ENCODE results near the gene WNT7B.

Gene WNT7B

GRCh38 chr22:45961679-45962433 lies 15.1 kb downstream of the WNT7B start:
- Mint-ChIP-seq H3K27me3 (ENCODE audit: low read depth, poor library complexity) (peaks cover 26% of the 10 kb centered on the region), H3K4me3 (no peak overlapping the region), H3K27ac (no peak overlapping the region), H3K4me1 (no peaks in the 10 kb centered on the region), H3K9me3 (no peaks in the 10 kb centered on the region), H3K36me3 (ENCODE audit: low read depth) (no peaks in the 10 kb centered on the region)
- no peak for TF ChIP-seq CTCF (IDR thresholded peaks at IDR 0.05)
- DNase-seq = no peak

GRCh38 chr22:45960477-45961386 lies 16.2 kb downstream of the WNT7B start:
- Mint-ChIP-seq H3K4me3 (no peak overlapping the region), H3K9me3 (no peaks in the 10 kb centered on the region), H3K36me3 (ENCODE audit: low read depth) (no peaks in the 10 kb centered on the region), H3K4me1 (peaks cover 6% of the 10 kb centered on the region), H3K27ac (no peak overlapping the region), H3K27me3 (ENCODE audit: low read depth, poor library complexity) (peaks cover 20% of the 10 kb centered on the region)
- no peak for DNase-seq
- TF ChIP-seq CTCF (IDR thresholded peaks at IDR 0.05) = no peak

- Mint-ChIP-seq H3K27ac (no peak overlapping the region), H3K36me3 (ENCODE audit: low read depth) (no peaks in the 10 kb centered on the region), H3K4me1 (peaks cover 6% of the 10 kb centered on the region), H3K9me3 (no peaks in the 10 kb centered on the region), H3K27me3 (ENCODE audit: low read depth, poor library complexity) (peaks cover 11% of the 10 kb centered on the region), H3K4me3 (no peak overlapping the region)
- TF ChIP-seq CTCF (IDR thresholded peaks at IDR 0.05) = no peak
- no peak for DNase-seq
Observed at GRCh38 chr22:45959719-45960476, 17.1 kb downstream of the WNT7B start.

GRCh38 chr22:45958971-45959370 lies 18.0 kb downstream of the WNT7B start:
- peaks cover 12% of the 10 kb centered on the region for H3K27me3 Mint-ChIP-seq (ENCODE audit: low read depth, poor library complexity)
- no peaks in the 10 kb centered on the region for H3K36me3 Mint-ChIP-seq (ENCODE audit: low read depth)
- no peak for TF ChIP-seq CTCF (IDR thresholded peaks at IDR 0.05)
- H3K27ac Mint-ChIP-seq = no peak overlapping the region
- peaks cover 6% of the 10 kb centered on the region for H3K4me1 Mint-ChIP-seq
- no peak overlapping the region for H3K4me3 Mint-ChIP-seq
- no peak for DNase-seq
- no peaks in the 10 kb centered on the region for H3K9me3 Mint-ChIP-seq

- TF ChIP-seq CTCF (IDR thresholded peaks at IDR 0.05) = no peak
Observed at GRCh38 chr22:45957826-45958225, 19.1 kb downstream of the WNT7B start.

More at GRCh38 chr22:45957826-45958225, 19.1 kb downstream of the WNT7B start:
- no peaks in the 10 kb centered on the region for H3K36me3 Mint-ChIP-seq (ENCODE audit: low read depth)
- no peak overlapping the region for H3K4me3 Mint-ChIP-seq
- H3K4me1 Mint-ChIP-seq = peaks cover 10% of the 10 kb centered on the region
- H3K27ac Mint-ChIP-seq = no peak overlapping the region
- no peak for DNase-seq
- H3K9me3 Mint-ChIP-seq = no peaks in the 10 kb centered on the region
- peaks cover 9% of the 10 kb centered on the region for H3K27me3 Mint-ChIP-seq (ENCODE audit: low read depth, poor library complexity)

All from nephron progenitor cell (in vitro differentiated cells).